CD4-positive, alpha-beta T cell (primary cell): ENCODE measurements around the gene ASPHD2. TPM values are rescaled to one million over a fixed set of nuclear protein-coding genes. Genes with fewer than 3 reads are reported as not detected.

Experiments
- ATAC-seq: fragments of 200-7000 bp; cut with Tn5 transposase; one replicate; pipeline ENCODE4 v1.10.0; 2022; ENCODE audit warnings: mild to moderate bottlenecking; ENCODE audit not compliant: poor library complexity
- CTCF ChIA-PET: fragments of 350-600 bp; sonication (Branson Sonifier 250); formaldehyde crosslinking; loops from one replicate; lab custom pipeline; 2021; ENCODE audit warnings: antibody characterized with exemption, inconsistent platforms; lab: Charles Lee
- POLR2A ChIA-PET: fragments of 350-600 bp; sonication (Branson Sonifier 250); formaldehyde crosslinking; loops from one replicate; lab custom pipeline; 2021; ENCODE audit warnings: antibody characterized with exemption, inconsistent platforms; lab: Charles Lee
- DNase-seq, 14 experiments: peaks; one replicate each; pipeline ENCODE4 v3.0.0-alpha.2; 2013 to 2020; ENCODE audit warnings: mixed read lengths in 2 of 14
- H3K27ac ChIP-seq, 2 donors: one replicate each; pipeline versions ENCODE4 v1.5.1 to v1.7.0; 2013; ENCODE audit warnings: low read length in 2 of 2, low read depth in 1 of 2, mild to moderate bottlenecking in 1 of 2
- H3K27me3 ChIP-seq, 2 experiments: 1 replicate in 1 of 2; 2 replicates in 1 of 2; pipeline versions ENCODE4 v1.6.1 to v1.7.0; 2013; ENCODE audit warnings: low read length in 2 of 2, control low read depth in 1 of 2, mild to moderate bottlenecking in 1 of 2, moderate library complexity in 1 of 2; ENCODE audit not compliant: insufficient read depth in 2 of 2, control insufficient read depth in 1 of 2
- H3K36me3 ChIP-seq: one replicate; pipeline ENCODE4 v1.6.1; 2013; ENCODE audit warnings: low read length, control low read depth; ENCODE audit not compliant: insufficient read depth
- H3K4me1 ChIP-seq: one replicate; pipeline ENCODE4 v1.6.1; 2013; ENCODE audit warnings: low read length, control low read depth; ENCODE audit not compliant: insufficient read depth
- H3K4me3 ChIP-seq: one replicate; pipeline ENCODE4 v1.5.1; 2013; ENCODE audit warnings: mild to moderate bottlenecking, low read length, moderate library complexity
- H3K9me3 ChIP-seq, 2 experiments: 1 replicate in 1 of 2; 2 replicates in 1 of 2; pipeline versions ENCODE4 v1.6.1 to v1.7.0; 2013; ENCODE audit warnings: low read length in 2 of 2, mild to moderate bottlenecking in 2 of 2, control low read depth in 1 of 2, moderate library complexity in 1 of 2; ENCODE audit not compliant: control insufficient read depth in 1 of 2, insufficient read depth in 1 of 2
- H3K27ac Mint-ChIP-seq: one replicate; pipeline ENCODE4 v1.8.0; 2020; ENCODE audit warnings: mixed read lengths
- H3K27me3 Mint-ChIP-seq: one replicate; pipeline ENCODE4 v1.8.0; 2021; ENCODE audit warnings: mixed read lengths
- H3K36me3 Mint-ChIP-seq: one replicate; pipeline ENCODE4 v1.8.0; 2021; ENCODE audit warnings: low read depth, mixed read lengths
- H3K4me1 Mint-ChIP-seq: one replicate; pipeline ENCODE4 v1.8.0; 2021; ENCODE audit warnings: low read depth, mixed read lengths
- H3K4me3 Mint-ChIP-seq: one replicate; pipeline ENCODE4 v1.8.0; 2020; ENCODE audit warnings: mild to moderate bottlenecking, mixed read lengths
- H3K9me3 Mint-ChIP-seq: one replicate; pipeline ENCODE4 v1.8.0; 2020; ENCODE audit warnings: mixed read lengths
- intact Hi-C, 2 experiments: fragments of 100-400 bp; cut with DNase I in 1 of 2; cut with micrococcal nuclease in 1 of 2; formaldehyde crosslinking; loops; one replicate each; pipeline versions ENCODE4 v1.15.1 to v1.9.0; 2023 to 2025; cut with DNase I, micrococcal nuclease
- total RNA-seq, 174 experiments: library from RNA in 2 of 174; stranded (reverse) in 2 of 174; gene quantifications; one replicate each; pipeline ENCODE4 v1.2.3 and lab custom pipeline; 2021 to 2026
- TF ChIP-seq, protein P1 (sequence below): fragments of 200-600 bp; IDR thresholded peaks from one replicate; pipeline ENCODE4 v1.8.0; 2022; ENCODE audit warnings: antibody characterized with exemption, mild to moderate bottlenecking

The ASPHD2 gene
- total RNA-seq, 2 experiments from 2014 or later = 0.70 to 0.85 TPM

DNA sequence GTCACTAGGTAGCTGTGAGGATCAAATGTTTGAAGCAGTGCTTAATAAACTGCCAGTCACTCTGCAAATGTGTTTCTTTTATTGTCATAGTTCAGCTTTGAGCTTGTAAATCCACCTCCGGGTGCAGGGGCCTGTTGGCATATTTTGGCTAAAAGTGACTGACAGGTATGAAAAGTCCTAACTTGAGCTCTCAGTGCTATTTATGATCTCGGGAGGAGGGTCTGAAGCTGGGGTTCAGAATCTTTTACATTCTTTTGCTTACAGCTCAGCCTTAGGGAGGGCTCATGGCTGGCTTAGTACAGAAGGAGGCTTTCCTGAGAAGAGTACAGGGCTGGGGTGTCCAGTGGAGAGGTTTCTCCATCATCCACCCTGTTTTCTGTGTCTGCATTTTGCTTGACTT, 1.5 kb downstream of the ASPHD2 start:
- Mint-ChIP-seq H3K27me3 (no peaks in the 10 kb centered on the region), H3K4me1 (peaks cover 37% of the 10 kb centered on the region), H3K4me3 (peak overlapping the region; percentile 82), H3K9me3 (no peaks in the 10 kb centered on the region), H3K36me3 (peaks cover 17% of the 10 kb centered on the region), H3K27ac (peak overlapping the region; percentile 73)
- no peaks in the 10 kb centered on the region for H3K9me3 ChIP-seq
- ChIA-PET CTCF (interaction anchor here (0.8 kb wide), 1 partner anchor 31 kb away, joined by 4 read pairs; no protein-coding TSS in a partner anchor), POLR2A (interaction anchor here (3.8 kb wide), 1 partner anchor 53 kb away, joined by 46 read pairs; the partner anchor contains the start of genes HPS4 and SRRD)
- H3K27me3 ChIP-seq = no peaks in the 10 kb centered on the region
- peak overlapping the region; percentile 58 for H3K4me3 ChIP-seq
- peaks cover 30% of the 10 kb centered on the region for H3K4me1 ChIP-seq
- ATAC-seq (no peak), DNase-seq (peak in 1 of 14 experiments; percentile 8)
- no peak overlapping the region for H3K27ac ChIP-seq
- intact Hi-C loops = loop anchor here (2.0 to 5.0 kb wide), 2 partner anchors 52 to 1878 kb away; partner anchors contain the start of genes HPS4 (in 1 of the 2) and SRRD (in 1 of the 2)
- TF ChIP-seq, protein P1, sequence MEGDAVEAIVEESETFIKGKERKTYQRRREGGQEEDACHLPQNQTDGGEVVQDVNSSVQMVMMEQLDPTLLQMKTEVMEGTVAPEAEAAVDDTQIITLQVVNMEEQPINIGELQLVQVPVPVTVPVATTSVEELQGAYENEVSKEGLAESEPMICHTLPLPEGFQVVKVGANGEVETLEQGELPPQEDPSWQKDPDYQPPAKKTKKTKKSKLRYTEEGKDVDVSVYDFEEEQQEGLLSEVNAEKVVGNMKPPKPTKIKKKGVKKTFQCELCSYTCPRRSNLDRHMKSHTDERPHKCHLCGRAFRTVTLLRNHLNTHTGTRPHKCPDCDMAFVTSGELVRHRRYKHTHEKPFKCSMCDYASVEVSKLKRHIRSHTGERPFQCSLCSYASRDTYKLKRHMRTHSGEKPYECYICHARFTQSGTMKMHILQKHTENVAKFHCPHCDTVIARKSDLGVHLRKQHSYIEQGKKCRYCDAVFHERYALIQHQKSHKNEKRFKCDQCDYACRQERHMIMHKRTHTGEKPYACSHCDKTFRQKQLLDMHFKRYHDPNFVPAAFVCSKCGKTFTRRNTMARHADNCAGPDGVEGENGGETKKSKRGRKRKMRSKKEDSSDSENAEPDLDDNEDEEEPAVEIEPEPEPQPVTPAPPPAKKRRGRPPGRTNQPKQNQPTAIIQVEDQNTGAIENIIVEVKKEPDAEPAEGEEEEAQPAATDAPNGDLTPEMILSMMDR = no peak
- H3K36me3 ChIP-seq = peaks cover 19% of the 10 kb centered on the region

DNA sequence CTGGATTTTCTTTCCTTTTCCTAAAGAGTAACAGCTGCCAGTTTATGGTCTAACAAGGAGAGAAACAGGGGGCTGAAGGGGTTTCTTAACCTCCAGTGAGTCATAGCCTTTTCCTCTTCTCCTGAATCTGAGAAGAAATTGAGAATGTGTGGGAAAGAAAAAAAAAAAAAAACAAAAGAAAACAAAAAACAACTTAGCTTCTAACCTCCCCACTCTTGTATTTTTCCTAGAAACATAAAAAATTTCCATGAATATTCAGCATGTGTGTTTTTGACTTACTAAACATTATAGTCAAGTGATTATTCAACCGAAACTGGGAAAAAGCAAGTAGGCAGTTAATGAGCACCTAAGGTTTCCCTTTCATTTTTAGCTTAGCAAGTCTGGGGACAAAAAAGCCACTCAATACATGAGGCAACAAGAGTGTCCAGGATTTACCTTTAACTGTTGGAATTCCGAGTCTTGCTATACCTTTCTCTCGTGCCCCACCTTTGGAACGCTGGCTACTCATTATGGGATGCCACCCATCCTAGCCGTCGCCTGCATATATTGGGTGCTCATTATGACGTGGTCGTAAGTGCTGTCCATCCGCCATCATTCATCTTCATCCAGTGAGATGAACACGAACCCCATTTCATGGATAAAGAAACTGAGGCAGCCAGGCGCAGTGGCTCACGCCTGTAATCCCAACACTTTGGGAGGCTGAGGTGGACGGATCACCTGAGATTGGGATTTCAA, 2.4 kb downstream of the ASPHD2 start:
- intact Hi-C loops = loop anchor here (2.0 to 5.0 kb wide), 2 partner anchors 51 to 1879 kb away; partner anchors contain the start of genes HPS4 (in 1 of the 2) and SRRD (in 1 of the 2)
- H3K9me3 Mint-ChIP-seq = no peaks in the 10 kb centered on the region
- no peak overlapping the region for H3K4me3 ChIP-seq
- ATAC-seq (no peak), DNase-seq (peak in 1 of 14 experiments; percentile 9)
- no peak overlapping the region for H3K27ac Mint-ChIP-seq
- no peaks in the 10 kb centered on the region for H3K9me3 ChIP-seq
- no peaks in the 10 kb centered on the region for H3K27me3 Mint-ChIP-seq
- no peak overlapping the region for H3K27ac ChIP-seq
- no peaks in the 10 kb centered on the region for H3K27me3 ChIP-seq
- H3K4me1 ChIP-seq = peaks cover 36% of the 10 kb centered on the region
- H3K36me3 ChIP-seq = peaks cover 19% of the 10 kb centered on the region
- TF ChIP-seq, protein P1 = no peak
- H3K4me1 Mint-ChIP-seq = peaks cover 45% of the 10 kb centered on the region
- ChIA-PET CTCF (no interaction called here), POLR2A (interaction anchor here (3.8 kb wide), 1 partner anchor 52 kb away, joined by 46 read pairs; the partner anchor contains the start of genes HPS4 and SRRD)
- peak overlapping the region; percentile 82 for H3K4me3 Mint-ChIP-seq
- peaks cover 17% of the 10 kb centered on the region for H3K36me3 Mint-ChIP-seq

DNA sequence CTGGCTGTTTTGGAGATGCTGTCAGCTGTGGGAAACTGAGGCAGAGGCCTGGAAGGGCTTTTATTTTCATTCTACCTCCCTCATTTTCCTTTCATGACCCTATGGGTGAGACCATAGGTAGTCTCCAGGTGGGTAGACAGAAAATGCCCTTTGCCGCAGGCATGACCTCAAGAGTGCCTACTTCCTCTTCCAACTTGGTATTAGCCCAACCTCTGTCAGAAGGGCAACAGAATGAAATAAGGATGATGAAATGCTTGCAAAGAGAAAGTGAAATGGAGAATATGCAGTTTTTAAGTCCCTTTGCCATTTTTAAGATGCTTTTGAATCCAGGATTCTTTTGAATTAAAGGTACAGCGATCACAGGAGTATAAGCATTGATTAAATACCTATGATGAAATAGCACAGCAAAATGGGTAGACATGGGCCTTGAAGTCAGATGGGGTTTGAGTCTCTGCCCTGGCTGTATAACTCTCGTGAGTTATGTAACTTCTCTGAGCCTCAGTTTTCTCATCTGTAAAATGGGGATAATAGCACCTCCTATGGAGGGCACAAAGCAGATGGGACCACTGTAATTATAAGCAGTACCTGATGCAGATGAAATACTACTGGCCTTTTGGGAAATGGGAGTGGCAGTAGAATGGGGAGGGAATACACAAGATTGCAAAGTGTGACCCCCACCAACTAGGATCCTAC, 3.7 kb downstream of the ASPHD2 start:
- POLR2A ChIA-PET = no interaction called here
- no peaks in the 10 kb centered on the region for H3K9me3 Mint-ChIP-seq
- DNase-seq = peak in 3 of 14 experiments; percentile 13 to 29 (median 27)
- H3K4me3 Mint-ChIP-seq = peak overlapping the region; percentile 18
- peaks cover 17% of the 10 kb centered on the region for H3K36me3 Mint-ChIP-seq
- no peaks in the 10 kb centered on the region for H3K9me3 ChIP-seq
- ATAC-seq = no peak
- CTCF ChIA-PET = no interaction called here
- H3K36me3 ChIP-seq = peaks cover 22% of the 10 kb centered on the region
- no peak overlapping the region for H3K27ac ChIP-seq
- H3K27me3 Mint-ChIP-seq = no peaks in the 10 kb centered on the region
- TF ChIP-seq, protein P1 = no peak
- peaks cover 44% of the 10 kb centered on the region for H3K4me1 Mint-ChIP-seq
- H3K27me3 ChIP-seq = no peaks in the 10 kb centered on the region
- no peak overlapping the region for H3K4me3 ChIP-seq
- H3K4me1 ChIP-seq = peaks cover 41% of the 10 kb centered on the region
- intact Hi-C loops = loop anchor here in 1 of 2 experiments (5.0 kb wide), 1 partner anchor 1880 kb away; no protein-coding TSS in a partner anchor
- no peak overlapping the region for H3K27ac Mint-ChIP-seq
